HEK293 (cell line): Measurements from ENCODE around the gene ZNF106.

Experiments
- CTCF ChIA-PET: fragments of 350-600 bp; formaldehyde crosslinking; extraction: SDS; loops from one replicate; lab custom pipeline; 2021; ENCODE audit warnings: antibody characterized with exemption; lab: Yijun Ruan, JAX
- POLR2A ChIA-PET: fragments of 300-600 bp; formaldehyde crosslinking; extraction: SDS; loops from one replicate; lab custom pipeline; 2020; ENCODE audit warnings: antibody characterized with exemption, inconsistent platforms; lab: Yijun Ruan, JAX
- H3K27ac ChIP-seq: fragments of 200-500 bp; sonication (Bioruptor generic); 2 replicates; pipeline ENCODE4 v1.5.1; 2014; ENCODE audit warnings: low read depth, low read length, control low read depth, inconsistent platforms; ENCODE audit errors: extremely low read depth
- H3K36me3 ChIP-seq, 2 experiments: fragments of 200-500 bp in 1 of 2; sonication (Bioruptor generic) in 1 of 2; 1 replicate in 1 of 2; 2 replicates in 1 of 2; pipeline ENCODE4 v1.5.1; 2014 to 2017; ENCODE audit warnings: inconsistent platforms in 2 of 2, low read length in 2 of 2; ENCODE audit not compliant: control insufficient read depth in 2 of 2, insufficient read depth in 1 of 2
- H3K4me1 ChIP-seq: fragments of 200-500 bp; sonication (Bioruptor generic); 2 replicates; pipeline ENCODE4 v1.5.1; 2014; ENCODE audit warnings: mild to moderate bottlenecking, low read length, inconsistent platforms; ENCODE audit not compliant: control insufficient read depth, insufficient read depth
- H3K4me3 ChIP-seq: 2 replicates; pipeline ENCODE4 v1.5.1; 2011; ENCODE audit warnings: low read depth, mild to moderate bottlenecking, control low read depth, low read length, moderate library complexity
- H3K9me3 ChIP-seq: fragments of 200-500 bp; sonication (Bioruptor generic); 2 replicates; pipeline ENCODE4 v1.5.1; 2014; ENCODE audit warnings: low read depth, low read length, inconsistent platforms; ENCODE audit not compliant: control insufficient read depth, insufficient read depth
- CTCF ChIP-seq: fragments of 450-650 bp; formaldehyde crosslinking; IDR thresholded peaks from 2 replicates; pipeline ENCODE4 v1.5.1; 2016; ENCODE audit warnings: missing biosample characterization, missing genetic modification characterization
- KLF9 ChIP-seq: fragments of 450-650 bp; formaldehyde crosslinking; IDR thresholded peaks from 2 replicates; pipeline ENCODE4 v1.5.1; 2016; ENCODE audit warnings: missing biosample characterization, missing genetic modification characterization, low read depth
- MEIS1 ChIP-seq: sonication (generic); formaldehyde crosslinking; IDR thresholded peaks from 2 replicates; pipeline ENCODE4 v1.8.1; 2022; ENCODE audit warnings: missing genetic modification reagents, mild to moderate bottlenecking, borderline replicate concordance
- MYNN ChIP-seq: fragments of 450-650 bp; formaldehyde crosslinking; IDR thresholded peaks from 2 replicates; pipeline ENCODE4 v1.5.1; 2016; ENCODE audit warnings: missing biosample characterization, missing genetic modification characterization, borderline replicate concordance
- PATZ1 ChIP-seq: fragments of 450-650 bp; formaldehyde crosslinking; IDR thresholded peaks from 2 replicates; pipeline ENCODE4 v1.5.1; 2016; ENCODE audit warnings: missing biosample characterization, missing genetic modification characterization
- TRIM28 ChIP-seq: IDR thresholded peaks from 2 replicates; pipeline ENCODE4 v1.6.1; 2011; ENCODE audit warnings: low read length, control low read depth, borderline replicate concordance
- ZBTB10 ChIP-seq: fragments of 450-650 bp; formaldehyde crosslinking; IDR thresholded peaks from 2 replicates; pipeline ENCODE4 v1.5.1; 2016; ENCODE audit warnings: missing biosample characterization, missing genetic modification characterization
- ZBTB21 ChIP-seq: fragments of 450-650 bp; formaldehyde crosslinking; IDR thresholded peaks from 2 replicates; pipeline ENCODE4 v1.5.1; 2017; ENCODE audit warnings: missing biosample characterization, missing genetic modification characterization
- ZFP41 ChIP-seq: fragments of 450-650 bp; formaldehyde crosslinking; IDR thresholded peaks from 2 replicates; pipeline ENCODE4 v1.5.1; 2016; ENCODE audit warnings: missing biosample characterization, missing genetic modification characterization, borderline replicate concordance
- ZNF2 ChIP-seq: fragments of 450-650 bp; formaldehyde crosslinking; IDR thresholded peaks from 2 replicates; pipeline ENCODE4 v1.5.1; 2016; ENCODE audit warnings: missing biosample characterization, missing genetic modification characterization
- ZNF280C ChIP-seq: fragments of 450-650 bp; formaldehyde crosslinking; IDR thresholded peaks from 2 replicates; pipeline ENCODE4 v1.5.1; 2016; ENCODE audit warnings: missing biosample characterization, missing genetic modification characterization
- ZNF624 ChIP-seq: fragments of 450-650 bp; formaldehyde crosslinking; IDR thresholded peaks from 2 replicates; pipeline ENCODE4 v1.5.1; 2017; ENCODE audit warnings: missing biosample characterization, missing genetic modification characterization
- ZNF629 ChIP-seq: fragments of 450-650 bp; formaldehyde crosslinking; IDR thresholded peaks from 2 replicates; pipeline ENCODE4 v1.5.1; 2017; ENCODE audit warnings: missing biosample characterization, missing genetic modification characterization
- ZNF639 ChIP-seq: fragments of 450-650 bp; formaldehyde crosslinking; IDR thresholded peaks from 2 replicates; pipeline ENCODE4 v1.5.1; 2016; ENCODE audit warnings: missing biosample characterization, missing genetic modification characterization
- ZNF677 ChIP-seq: fragments of 450-650 bp; IDR thresholded peaks from 2 replicates; pipeline ENCODE4 v1.5.0; 2018; ENCODE audit warnings: missing biosample characterization, mild to moderate bottlenecking, missing genetic modification characterization, moderate library complexity
- ZNF747 ChIP-seq: fragments of 450-650 bp; formaldehyde crosslinking; IDR thresholded peaks from 2 replicates; pipeline ENCODE4 v1.5.1; 2016; ENCODE audit warnings: missing biosample characterization, missing genetic modification characterization
- ZNF837 ChIP-seq: fragments of 450-650 bp; formaldehyde crosslinking; IDR thresholded peaks from 2 replicates; pipeline ENCODE4 v1.5.1; 2016; ENCODE audit warnings: missing biosample characterization, missing genetic modification characterization

ZNF106 gene

GRCh38 chr15:42384597-42384996 is 106.3 kb downstream of the ZNF106 start:
- POLR2A ChIA-PET, result interaction anchor here (0.6 kb wide), 1 partner anchor 517 kb away, joined by 3 read pairs; no protein-coding TSS in a partner anchor
- no peaks in the 10 kb centered on the region for H3K36me3 ChIP-seq
- H3K4me1 ChIP-seq, result no peaks in the 10 kb centered on the region
- TF ChIP-seq ZNF639, result no peak
- no peak for TF ChIP-seq ZNF624 (tag by site-specific recombination)
- no peak for TF ChIP-seq PATZ1 (tag by site-specific recombination)
- H3K9me3 ChIP-seq, result no peaks in the 10 kb centered on the region
- CTCF ChIA-PET, result interaction anchor here (0.5 to 1.6 kb wide), 17 partner anchors 8 to 381 kb away, joined by 3 to 12 read pairs (median 3); no protein-coding TSS in a partner anchor
- no peak overlapping the region for H3K4me3 ChIP-seq
- H3K27ac ChIP-seq, result no peak overlapping the region

GRCh38 chr15:42378011-42378410 is 112.9 kb downstream of the ZNF106 start:
- ChIA-PET POLR2A (interaction anchor here (0.6 kb wide), 1 partner anchor 708 kb away, joined by 3 read pairs; no protein-coding TSS in a partner anchor), CTCF (interaction anchor here (0.6 to 1.5 kb wide), 2 partner anchors 9 to 77 kb away, joined by 4 to 7 read pairs; no protein-coding TSS in a partner anchor)
- Histone ChIP-seq H3K36me3 (no peaks in the 10 kb centered on the region), H3K27ac (no peak overlapping the region), H3K9me3 (no peaks in the 10 kb centered on the region), H3K4me1 (no peaks in the 10 kb centered on the region), H3K4me3 (no peak overlapping the region)
- TF ChIP-seq ZBTB10, result no peak

GRCh38 chr15:42375941-42376340 is 115.0 kb downstream of the ZNF106 start:
- H3K4me1 ChIP-seq, result no peaks in the 10 kb centered on the region
- H3K36me3 ChIP-seq, result no peaks in the 10 kb centered on the region
- H3K4me3 ChIP-seq, result no peak overlapping the region
- TF ChIP-seq ZNF677 (tag by site-specific recombination) (peak; percentile 86), ZBTB21 (tag by site-specific recombination) (no peak), CTCF (no peak)
- TF ChIP-seq, all 188 proteins: peak for 1
- ChIA-PET CTCF (interaction anchor here (2.2 kb wide), 1 partner anchor 9 kb away, joined by 12 read pairs; no protein-coding TSS in a partner anchor), POLR2A (no interaction called here)
- Histone ChIP-seq H3K9me3 (no peaks in the 10 kb centered on the region), H3K27ac (no peak overlapping the region)

GRCh38 chr15:42375252-42375651 is 115.7 kb downstream of the ZNF106 start:
- POLR2A ChIA-PET, result no interaction called here
- Histone ChIP-seq H3K36me3 (no peaks in the 10 kb centered on the region), H3K27ac (no peak overlapping the region), H3K4me1 (no peaks in the 10 kb centered on the region), H3K9me3 (no peaks in the 10 kb centered on the region), H3K4me3 (no peak overlapping the region)
- CTCF ChIA-PET, result interaction anchor here (2.2 kb wide), 1 partner anchor 10 kb away, joined by 12 read pairs; no protein-coding TSS in a partner anchor
- TF ChIP-seq KLF9 (tag by site-specific recombination) (no peak), ZNF747 (tag by site-specific recombination) (no peak), ZBTB21 (tag by site-specific recombination) (no peak), ZNF2 (no peak), ZFP41 (tag by site-specific recombination) (no peak), ZNF629 (tag by site-specific recombination) (no peak), ZNF280C (no peak), MEIS1 (CRISPR knock-in tag) (no peak), TRIM28 (no peak), ZNF837 (tag by site-specific recombination) (no peak), MYNN (no peak), ZNF624 (tag by site-specific recombination) (no peak)
